Uterus (tissue), 2 donors: ENCODE data around the gene SGIP1.

Experiments
- CTCF ChIP-seq, 4 experiments: fragments of 200-600 bp in 2 of 4; fragments of 450-650 bp in 2 of 4; sonication (generic) in 2 of 4; IDR thresholded peaks; one replicate each; pipeline ENCODE4 v1.5.1; 2016 to 2019; ENCODE audit warnings: antibody characterized with exemption in 4 of 4, mild to moderate bottlenecking in 2 of 4, moderate library complexity in 1 of 4
- POLR2A ChIP-seq, 2 donors: fragments of 450-650 bp; IDR thresholded peaks; one replicate each; pipeline ENCODE4 v1.6.1; 2016; ENCODE audit warnings: antibody characterized with exemption in 2 of 2, mild to moderate bottlenecking in 1 of 2, moderate library complexity in 1 of 2

DNA sequence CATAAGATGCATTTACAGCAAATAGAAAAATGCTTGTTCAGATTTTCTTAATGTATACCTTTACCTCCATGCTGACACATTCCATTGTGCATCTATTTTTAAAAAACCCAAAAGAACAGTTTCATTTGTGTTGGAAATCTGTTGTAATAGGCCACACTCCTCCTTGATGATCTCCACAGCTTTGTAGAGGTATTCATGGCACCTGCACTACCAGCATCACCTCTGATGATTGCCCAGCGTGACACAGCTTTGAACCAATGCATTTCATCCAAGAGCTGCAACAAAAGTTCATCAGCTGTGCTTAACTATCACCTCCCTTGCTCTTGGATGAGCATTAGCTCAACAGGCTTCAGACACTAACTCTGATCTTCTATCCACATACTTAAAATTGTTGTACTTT lies 226.6 kb downstream of the SGIP1 start:
- TF ChIP-seq POLR2A (IDR thresholded peaks at IDR 0.05) (no peak), CTCF (IDR thresholded peaks at IDR 0.05) (no peak)
